Lung (tissue), 12 donors: Measurements from ENCODE around the gene COL15A1. TPM values are rescaled to one million over a fixed set of nuclear protein-coding genes. Genes with fewer than 3 reads are reported as not detected.
"Not testable (repeated sequence)": the region's sequence is repeated elsewhere in the genome, so short reads cannot be mapped to it uniquely, and the experiment has no call there.

Source experiments
- ATAC-seq: fragments of 200-7000 bp; cut with Tn5 transposase; one replicate; pipeline ENCODE4 v1.9.1; 2020; ENCODE audit warnings: moderate number of reproducible peaks; ENCODE audit not compliant: insufficient read depth, low FRiP score
- DNase-seq, 3 donors: peaks; one replicate each; pipeline ENCODE4 v3.0.0-alpha.2; 2013 to 2017
- H3K27ac ChIP-seq, 2 donors: one replicate each; pipeline ENCODE4 v1.5.1; 2013; ENCODE audit warnings: mild to moderate bottlenecking in 2 of 2, moderate library complexity in 2 of 2, control low read depth in 1 of 2, inconsistent platforms in 1 of 2, low read depth in 1 of 2, low read length in 1 of 2
- H3K27me3 ChIP-seq, 3 donors: one replicate each; pipeline ENCODE4 v1.5.1; 2013; ENCODE audit warnings: low read length in 2 of 3; ENCODE audit not compliant: control insufficient read depth in 3 of 3, insufficient read depth in 3 of 3
- H3K36me3 ChIP-seq, 4 donors: one replicate each; pipeline ENCODE4 v1.5.1; 2013; ENCODE audit warnings: low read length in 4 of 4, mild to moderate bottlenecking in 1 of 4, moderate library complexity in 1 of 4; ENCODE audit not compliant: control insufficient read depth in 4 of 4, insufficient read depth in 4 of 4
- H3K4me1 ChIP-seq, 5 donors: one replicate each; pipeline ENCODE4 v1.5.1; 2013; ENCODE audit warnings: low read length in 5 of 5, mild to moderate bottlenecking in 2 of 5, moderate library complexity in 1 of 5; ENCODE audit not compliant: control insufficient read depth in 5 of 5, insufficient read depth in 5 of 5
- H3K4me3 ChIP-seq: one replicate; pipeline ENCODE4 v1.5.1; 2013; ENCODE audit warnings: mild to moderate bottlenecking, control low read depth, moderate library complexity
- H3K9ac ChIP-seq, 2 donors: one replicate each; pipeline ENCODE4 v1.5.1; 2013; ENCODE audit warnings: low read length in 2 of 2, control low read depth in 1 of 2; ENCODE audit not compliant: insufficient read depth in 1 of 2
- H3K9me3 ChIP-seq, 4 donors: one replicate each; pipeline ENCODE4 v1.5.1; 2013; ENCODE audit warnings: low read length in 3 of 4, mild to moderate bottlenecking in 1 of 4, moderate library complexity in 1 of 4; ENCODE audit not compliant: control insufficient read depth in 4 of 4, insufficient read depth in 3 of 4
- WGBS, 2 donors: extraction: QIAGEN DNeasy Blood & Tissue Kit; methylation state at CpG; one replicate each; pipeline ENCODE4 v1.1.7; 2013; 5-methylcytosine and 5-hydroxymethylcytosine counted together
- polyA plus RNA-seq, 2 donors: library from polyadenylated mRNA; stranded (reverse); fragments of 200-250 nt; gene quantifications; one replicate each; pipeline ENCODE4 v1.2.1, GENCODE V29; 2013
- total RNA-seq, 2 donors: library from RNA; depleted of rRNA in 1 of 2; stranded (reverse); fragments of >200 nt in 1 of 2; gene quantifications; one replicate each; pipeline ENCODE4 v1.2.1, GENCODE V29; 2014 to 2021
- TF ChIP-seq, protein P1 (sequence below): IDR thresholded peaks from 2 replicates; pipeline ENCODE4 v1.5.1; 2012; ENCODE audit warnings: mild to moderate bottlenecking; ENCODE audit errors: control extremely low read depth, extremely low read depth
- donor health status: control.
- donor health status: control.
- donor health status: Bipolar disorder and iron deficiency.
- donor health status: healthy.
- donor health status: DM: yes; HTN: yes; CAD: no.

COL15A1 gene
- total and polyA plus RNA-seq, 4 donors, result 2.9 to 40.5 (median 8.5) TPM

DNA sequence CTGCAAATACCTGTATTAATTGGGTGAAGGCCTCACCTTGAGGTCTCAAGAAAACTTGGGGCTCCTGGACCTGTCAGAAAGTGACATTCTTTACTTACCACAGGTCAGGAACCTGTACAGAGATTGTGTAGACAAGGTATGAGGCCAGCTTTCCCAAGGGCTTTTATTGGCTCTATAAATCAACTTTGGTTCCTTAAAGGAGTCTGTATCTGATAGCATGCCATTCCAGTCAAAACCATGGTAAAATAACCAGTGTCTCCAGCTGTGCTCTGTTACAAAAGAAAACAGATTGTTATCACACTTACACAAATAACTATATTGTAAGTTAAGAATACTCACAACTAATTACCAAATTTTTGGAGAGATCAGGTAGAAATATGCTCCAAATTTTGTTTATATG is 64.5 kb downstream of the COL15A1 start:
- TF ChIP-seq, protein P1, sequence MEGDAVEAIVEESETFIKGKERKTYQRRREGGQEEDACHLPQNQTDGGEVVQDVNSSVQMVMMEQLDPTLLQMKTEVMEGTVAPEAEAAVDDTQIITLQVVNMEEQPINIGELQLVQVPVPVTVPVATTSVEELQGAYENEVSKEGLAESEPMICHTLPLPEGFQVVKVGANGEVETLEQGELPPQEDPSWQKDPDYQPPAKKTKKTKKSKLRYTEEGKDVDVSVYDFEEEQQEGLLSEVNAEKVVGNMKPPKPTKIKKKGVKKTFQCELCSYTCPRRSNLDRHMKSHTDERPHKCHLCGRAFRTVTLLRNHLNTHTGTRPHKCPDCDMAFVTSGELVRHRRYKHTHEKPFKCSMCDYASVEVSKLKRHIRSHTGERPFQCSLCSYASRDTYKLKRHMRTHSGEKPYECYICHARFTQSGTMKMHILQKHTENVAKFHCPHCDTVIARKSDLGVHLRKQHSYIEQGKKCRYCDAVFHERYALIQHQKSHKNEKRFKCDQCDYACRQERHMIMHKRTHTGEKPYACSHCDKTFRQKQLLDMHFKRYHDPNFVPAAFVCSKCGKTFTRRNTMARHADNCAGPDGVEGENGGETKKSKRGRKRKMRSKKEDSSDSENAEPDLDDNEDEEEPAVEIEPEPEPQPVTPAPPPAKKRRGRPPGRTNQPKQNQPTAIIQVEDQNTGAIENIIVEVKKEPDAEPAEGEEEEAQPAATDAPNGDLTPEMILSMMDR, result no peak
- no peak overlapping the region for H3K9ac ChIP-seq
- H3K4me1 ChIP-seq, result no peaks in the 10 kb centered on the region
- peaks cover 0 to 7% (median 0%) of the 10 kb centered on the region in 4 donors for H3K9me3 ChIP-seq
- DNase-seq, result no peak
- no peak for ATAC-seq
- no peaks in the 10 kb centered on the region for H3K27me3 ChIP-seq
- H3K36me3 ChIP-seq, result no peaks in the 10 kb centered on the region
- H3K4me3 ChIP-seq, result no peak overlapping the region
- no peak overlapping the region for H3K27ac ChIP-seq

DNA sequence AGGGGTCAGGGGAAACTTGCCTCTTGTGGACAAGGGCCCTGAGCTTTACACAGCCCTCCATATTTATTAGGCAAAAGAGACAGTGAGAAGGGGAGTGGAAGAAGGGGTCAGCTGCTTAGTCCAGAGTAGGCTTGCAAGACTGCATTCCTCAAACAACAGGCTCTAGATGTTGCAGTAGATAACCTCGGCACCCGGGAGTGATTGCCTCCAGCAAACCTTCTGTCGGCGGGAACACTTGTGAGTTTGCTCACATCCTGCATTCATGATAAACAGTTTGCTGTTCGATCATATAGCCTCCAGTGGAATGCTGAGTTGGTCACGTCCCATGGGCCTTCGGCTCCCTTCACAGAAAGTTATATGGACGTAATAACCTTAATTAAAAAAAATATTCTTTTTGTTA is 66.7 kb downstream of the COL15A1 start:
- not testable (repeated sequence) for H3K4me3 ChIP-seq, H3K9me3 ChIP-seq, H3K27ac ChIP-seq, ATAC-seq, H3K9ac ChIP-seq, H3K36me3 ChIP-seq, H3K4me1 ChIP-seq, H3K27me3 ChIP-seq, DNase-seq
- WGBS, 2 donors, result 89 to 90% methylated on average over 8 of the region's 8 CpGs

DNA sequence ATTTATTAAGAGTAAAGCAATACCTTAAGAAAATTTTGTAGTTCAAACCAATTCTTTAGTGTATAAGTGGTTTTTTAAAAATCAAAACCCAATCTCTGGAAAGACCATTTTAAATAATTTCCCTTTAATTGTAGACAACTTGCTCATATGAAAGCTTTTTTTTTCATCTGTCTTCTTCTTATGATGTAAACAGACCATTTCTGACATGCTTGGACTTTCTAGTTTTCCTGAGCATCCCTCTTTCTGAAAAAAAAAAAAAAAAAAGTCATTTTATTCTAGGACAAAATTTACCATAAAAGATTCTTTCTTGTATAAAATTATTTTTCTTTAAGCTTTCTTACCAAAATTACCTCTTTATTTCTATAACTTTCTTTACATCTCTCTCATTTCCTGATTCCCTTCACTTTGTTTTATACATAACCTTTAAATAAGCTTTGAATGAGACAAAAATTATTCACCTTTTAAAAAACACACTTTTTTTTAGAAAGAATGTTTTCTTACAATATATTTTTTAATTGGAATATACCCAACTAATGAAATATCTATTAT is 67.5 kb downstream of the COL15A1 start:
- TF ChIP-seq, protein P1, result no peak
- H3K9me3 ChIP-seq, result peaks cover 0 to 7% (median 0%) of the 10 kb centered on the region in 4 donors
- H3K27ac ChIP-seq, result no peak overlapping the region
- H3K4me3 ChIP-seq, result no peak overlapping the region
- peak in 1 of 3 donors; percentile 40 for DNase-seq
- no peak overlapping the region for H3K9ac ChIP-seq
- no peak for ATAC-seq
- peaks cover 0 to under 1% (median 0%) of the 10 kb centered on the region in 4 donors for H3K36me3 ChIP-seq
- no peaks in the 10 kb centered on the region for H3K27me3 ChIP-seq
- no peaks in the 10 kb centered on the region for H3K4me1 ChIP-seq

DNA sequence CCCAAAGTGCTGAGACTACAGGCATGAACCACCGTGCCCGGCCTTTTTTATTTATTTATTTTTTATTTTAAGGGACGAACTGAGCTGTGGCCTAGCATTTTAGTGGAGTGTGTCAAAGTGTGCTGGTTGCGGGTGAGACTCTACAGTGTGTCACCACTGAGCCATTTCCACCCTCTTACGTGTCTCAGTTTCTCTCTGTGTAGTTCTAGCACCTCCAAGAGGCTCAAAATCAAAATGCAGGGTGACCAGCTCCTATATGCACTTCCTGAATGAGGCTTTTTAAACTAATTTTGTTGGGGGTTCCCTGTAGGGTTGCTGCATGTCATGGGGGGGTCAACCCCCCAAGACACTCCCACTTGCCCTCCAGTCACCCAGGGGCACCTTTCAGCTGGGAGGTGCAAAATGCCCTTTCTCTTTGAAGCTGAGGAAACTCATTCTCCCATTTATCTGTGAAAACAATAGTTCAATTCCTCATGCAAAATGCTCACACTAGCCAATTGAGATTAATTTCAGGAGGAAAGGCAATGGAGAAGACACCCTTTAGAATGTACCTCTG is 69.3 kb downstream of the COL15A1 start:
- peaks cover 0 to 7% (median 0%) of the 10 kb centered on the region in 4 donors for H3K9me3 ChIP-seq
- H3K4me1 ChIP-seq, result no peaks in the 10 kb centered on the region
- H3K9ac ChIP-seq, result no peak overlapping the region
- no peak overlapping the region for H3K27ac ChIP-seq
- H3K36me3 ChIP-seq, result peaks cover 0 to 3% (median under 1%) of the 10 kb centered on the region in 4 donors
- ATAC-seq, result no peak
- no peak overlapping the region for H3K4me3 ChIP-seq
- 79% methylated on average over 5 of the region's 5 CpGs for WGBS, 2 donors
- TF ChIP-seq, protein P1, result no peak
- no peaks in the 10 kb centered on the region for H3K27me3 ChIP-seq
- no peak for DNase-seq
